CD4-positive, alpha-beta T cell (primary cell): ENCODE data around the gene WDFY4. TPM values are rescaled to one million over a fixed set of nuclear protein-coding genes. Genes with fewer than 3 reads are reported as not detected.

Source experiments
- ATAC-seq: fragments of 200-7000 bp; cut with Tn5 transposase; one replicate; pipeline ENCODE4 v1.10.0; 2022; ENCODE audit warnings: mild to moderate bottlenecking; ENCODE audit not compliant: poor library complexity
- CTCF ChIA-PET: fragments of 350-600 bp; sonication (Branson Sonifier 250); formaldehyde crosslinking; loops from one replicate; lab custom pipeline; 2021; ENCODE audit warnings: antibody characterized with exemption, inconsistent platforms; lab: Charles Lee
- POLR2A ChIA-PET: fragments of 350-600 bp; sonication (Branson Sonifier 250); formaldehyde crosslinking; loops from one replicate; lab custom pipeline; 2021; ENCODE audit warnings: antibody characterized with exemption, inconsistent platforms; lab: Charles Lee
- DNase-seq, 14 experiments: peaks; one replicate each; pipeline ENCODE4 v3.0.0-alpha.2; 2013 to 2020; ENCODE audit warnings: mixed read lengths in 2 of 14
- H3K27ac ChIP-seq, 2 donors: one replicate each; pipeline versions ENCODE4 v1.5.1 to v1.7.0; 2013; ENCODE audit warnings: low read length in 2 of 2, low read depth in 1 of 2, mild to moderate bottlenecking in 1 of 2
- H3K27me3 ChIP-seq, 2 experiments: 1 replicate in 1 of 2; 2 replicates in 1 of 2; pipeline versions ENCODE4 v1.6.1 to v1.7.0; 2013; ENCODE audit warnings: low read length in 2 of 2, control low read depth in 1 of 2, mild to moderate bottlenecking in 1 of 2, moderate library complexity in 1 of 2; ENCODE audit not compliant: insufficient read depth in 2 of 2, control insufficient read depth in 1 of 2
- H3K36me3 ChIP-seq: one replicate; pipeline ENCODE4 v1.6.1; 2013; ENCODE audit warnings: low read length, control low read depth; ENCODE audit not compliant: insufficient read depth
- H3K4me1 ChIP-seq: one replicate; pipeline ENCODE4 v1.6.1; 2013; ENCODE audit warnings: low read length, control low read depth; ENCODE audit not compliant: insufficient read depth
- H3K4me3 ChIP-seq: one replicate; pipeline ENCODE4 v1.5.1; 2013; ENCODE audit warnings: mild to moderate bottlenecking, low read length, moderate library complexity
- H3K9me3 ChIP-seq, 2 experiments: 1 replicate in 1 of 2; 2 replicates in 1 of 2; pipeline versions ENCODE4 v1.6.1 to v1.7.0; 2013; ENCODE audit warnings: low read length in 2 of 2, mild to moderate bottlenecking in 2 of 2, control low read depth in 1 of 2, moderate library complexity in 1 of 2; ENCODE audit not compliant: control insufficient read depth in 1 of 2, insufficient read depth in 1 of 2
- H3K27ac Mint-ChIP-seq: one replicate; pipeline ENCODE4 v1.8.0; 2020; ENCODE audit warnings: mixed read lengths
- H3K27me3 Mint-ChIP-seq: one replicate; pipeline ENCODE4 v1.8.0; 2021; ENCODE audit warnings: mixed read lengths
- H3K36me3 Mint-ChIP-seq: one replicate; pipeline ENCODE4 v1.8.0; 2021; ENCODE audit warnings: low read depth, mixed read lengths
- H3K4me1 Mint-ChIP-seq: one replicate; pipeline ENCODE4 v1.8.0; 2021; ENCODE audit warnings: low read depth, mixed read lengths
- H3K4me3 Mint-ChIP-seq: one replicate; pipeline ENCODE4 v1.8.0; 2020; ENCODE audit warnings: mild to moderate bottlenecking, mixed read lengths
- H3K9me3 Mint-ChIP-seq: one replicate; pipeline ENCODE4 v1.8.0; 2020; ENCODE audit warnings: mixed read lengths
- intact Hi-C, 2 experiments: fragments of 100-400 bp; cut with DNase I in 1 of 2; cut with micrococcal nuclease in 1 of 2; formaldehyde crosslinking; loops; one replicate each; pipeline versions ENCODE4 v1.15.1 to v1.9.0; 2023 to 2025; cut with DNase I, micrococcal nuclease
- total RNA-seq, 174 experiments: library from RNA in 2 of 174; stranded (reverse) in 2 of 174; gene quantifications; one replicate each; pipeline ENCODE4 v1.2.3 and lab custom pipeline; 2021 to 2026
- TF ChIP-seq, protein P1 (sequence below): fragments of 200-600 bp; IDR thresholded peaks from one replicate; pipeline ENCODE4 v1.8.0; 2022; ENCODE audit warnings: antibody characterized with exemption, mild to moderate bottlenecking

WDFY4 gene
- total RNA-seq, 2 experiments from 2014 or later = 1.3 to 2.5 TPM

GRCh38 chr10:48636901-48637300 lies 47.8 kb upstream of the WDFY4 start:
- TF ChIP-seq, protein P1, sequence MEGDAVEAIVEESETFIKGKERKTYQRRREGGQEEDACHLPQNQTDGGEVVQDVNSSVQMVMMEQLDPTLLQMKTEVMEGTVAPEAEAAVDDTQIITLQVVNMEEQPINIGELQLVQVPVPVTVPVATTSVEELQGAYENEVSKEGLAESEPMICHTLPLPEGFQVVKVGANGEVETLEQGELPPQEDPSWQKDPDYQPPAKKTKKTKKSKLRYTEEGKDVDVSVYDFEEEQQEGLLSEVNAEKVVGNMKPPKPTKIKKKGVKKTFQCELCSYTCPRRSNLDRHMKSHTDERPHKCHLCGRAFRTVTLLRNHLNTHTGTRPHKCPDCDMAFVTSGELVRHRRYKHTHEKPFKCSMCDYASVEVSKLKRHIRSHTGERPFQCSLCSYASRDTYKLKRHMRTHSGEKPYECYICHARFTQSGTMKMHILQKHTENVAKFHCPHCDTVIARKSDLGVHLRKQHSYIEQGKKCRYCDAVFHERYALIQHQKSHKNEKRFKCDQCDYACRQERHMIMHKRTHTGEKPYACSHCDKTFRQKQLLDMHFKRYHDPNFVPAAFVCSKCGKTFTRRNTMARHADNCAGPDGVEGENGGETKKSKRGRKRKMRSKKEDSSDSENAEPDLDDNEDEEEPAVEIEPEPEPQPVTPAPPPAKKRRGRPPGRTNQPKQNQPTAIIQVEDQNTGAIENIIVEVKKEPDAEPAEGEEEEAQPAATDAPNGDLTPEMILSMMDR = no peak
- H3K27ac Mint-ChIP-seq = no peak overlapping the region
- CTCF ChIA-PET = no interaction called here
- peaks cover 3% of the 10 kb centered on the region for H3K36me3 Mint-ChIP-seq
- Histone ChIP-seq H3K9me3 (peaks cover 0 to 4% of the 10 kb centered on the region in 2 experiments), H3K36me3 (no peaks in the 10 kb centered on the region), H3K4me1 (peaks cover 19% of the 10 kb centered on the region), H3K4me3 (no peak overlapping the region), H3K27ac (no peak overlapping the region), H3K27me3 (peaks cover 7 to 17% of the 10 kb centered on the region in 2 experiments)
- POLR2A ChIA-PET = no interaction called here
- peaks cover 14% of the 10 kb centered on the region for H3K4me1 Mint-ChIP-seq
- H3K4me3 Mint-ChIP-seq = no peak overlapping the region
- H3K9me3 Mint-ChIP-seq = peaks cover 11% of the 10 kb centered on the region
- intact Hi-C loops = no loop called here
- H3K27me3 Mint-ChIP-seq = peaks cover 43% of the 10 kb centered on the region
- ATAC-seq = no peak
- no peak for DNase-seq

GRCh38 chr10:48638158-48638557 lies 46.5 kb upstream of the WDFY4 start:
- Mint-ChIP-seq H3K4me3 (no peak overlapping the region), H3K9me3 (peaks cover 11% of the 10 kb centered on the region), H3K27ac (no peak overlapping the region), H3K27me3 (peaks cover 43% of the 10 kb centered on the region), H3K4me1 (peaks cover 14% of the 10 kb centered on the region), H3K36me3 (peaks cover 3% of the 10 kb centered on the region)
- Histone ChIP-seq H3K4me3 (no peak overlapping the region), H3K27me3 (peaks cover 7 to 17% of the 10 kb centered on the region in 2 experiments), H3K9me3 (peaks cover 0 to 4% of the 10 kb centered on the region in 2 experiments), H3K36me3 (no peaks in the 10 kb centered on the region), H3K4me1 (peaks cover 19% of the 10 kb centered on the region), H3K27ac (no peak overlapping the region)
- ChIA-PET CTCF (no interaction called here), POLR2A (no interaction called here)
- ATAC-seq = no peak
- intact Hi-C loops = no loop called here
- DNase-seq = no peak
- TF ChIP-seq, protein P1 = no peak

- POLR2A ChIA-PET = no interaction called here
- Mint-ChIP-seq H3K27ac (no peak overlapping the region), H3K4me1 (peaks cover 10% of the 10 kb centered on the region), H3K4me3 (no peak overlapping the region), H3K36me3 (peaks cover 3% of the 10 kb centered on the region), H3K9me3 (peaks cover 11% of the 10 kb centered on the region), H3K27me3 (peaks cover 43% of the 10 kb centered on the region)
- no peak for DNase-seq
- CTCF ChIA-PET = no interaction called here
- Histone ChIP-seq H3K9me3 (peaks cover 3 to 4% of the 10 kb centered on the region in 2 experiments), H3K27me3 (peaks cover 7 to 17% of the 10 kb centered on the region in 2 experiments), H3K36me3 (no peaks in the 10 kb centered on the region), H3K4me1 (peaks cover 14% of the 10 kb centered on the region), H3K27ac (no peak overlapping the region), H3K4me3 (no peak overlapping the region)
- no peak for ATAC-seq
- intact Hi-C loops = no loop called here
- TF ChIP-seq, protein P1 = no peak
Measured at GRCh38 chr10:48638739-48639527, 45.7 kb upstream of the WDFY4 start.
